ELR (cell line): ENCODE results near the gene KIF5A.
"Not testable (repeated sequence)": the region's sequence is repeated elsewhere in the genome, so short reads cannot be mapped to it uniquely, and the experiment has no call there.

Source experiments
- DNase-seq: peaks from one replicate; pipeline ENCODE4 v3.0.0-alpha.2; 2015; ENCODE audit warnings: low read depth

KIF5A gene

GRCh38 chr12:57584050-57584449 lies 34.2 kb downstream of the KIF5A start:
- DNase-seq = no peak

DNA sequence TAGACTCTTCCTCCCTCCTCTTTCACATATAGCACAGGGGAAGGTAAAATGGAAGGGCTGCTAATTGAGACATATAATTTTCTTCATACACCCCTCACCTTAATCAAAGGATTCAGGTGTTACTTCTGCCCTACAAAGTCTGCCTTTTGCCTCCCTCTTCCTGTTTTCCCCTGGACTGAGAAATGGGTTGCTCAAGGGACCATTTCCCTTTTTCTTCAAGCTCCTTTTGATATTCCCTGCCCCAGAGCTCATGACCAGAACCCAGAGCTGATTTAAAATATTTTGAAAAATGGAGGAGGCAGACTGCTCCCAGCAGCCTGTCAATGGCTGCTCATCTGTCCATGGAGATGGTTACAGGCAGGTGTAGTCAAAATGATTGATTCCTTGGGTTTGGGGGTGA lies 34.8 kb downstream of the KIF5A start:
- no peak for DNase-seq

DNA sequence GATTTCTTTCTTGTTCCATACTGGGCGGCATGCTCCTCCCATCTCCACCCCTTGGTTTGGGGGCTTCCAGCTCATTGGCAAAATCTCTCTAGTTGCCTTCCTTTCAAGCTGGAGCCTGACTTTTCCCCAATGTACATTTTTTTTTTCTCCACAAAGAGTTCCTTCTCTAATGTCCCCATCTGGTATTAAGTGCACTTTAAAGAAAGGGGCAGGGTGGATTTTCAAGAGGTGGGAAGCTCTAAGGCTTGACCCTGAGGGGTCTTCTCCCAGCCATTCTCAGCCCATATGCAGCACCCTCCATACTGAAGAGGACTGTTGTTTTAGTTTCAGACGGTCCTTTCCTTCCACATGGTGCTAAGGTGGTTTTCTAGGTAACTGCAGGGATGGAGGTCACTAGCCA lies 35.3 kb downstream of the KIF5A start:
- DNase-seq = no peak

DNA sequence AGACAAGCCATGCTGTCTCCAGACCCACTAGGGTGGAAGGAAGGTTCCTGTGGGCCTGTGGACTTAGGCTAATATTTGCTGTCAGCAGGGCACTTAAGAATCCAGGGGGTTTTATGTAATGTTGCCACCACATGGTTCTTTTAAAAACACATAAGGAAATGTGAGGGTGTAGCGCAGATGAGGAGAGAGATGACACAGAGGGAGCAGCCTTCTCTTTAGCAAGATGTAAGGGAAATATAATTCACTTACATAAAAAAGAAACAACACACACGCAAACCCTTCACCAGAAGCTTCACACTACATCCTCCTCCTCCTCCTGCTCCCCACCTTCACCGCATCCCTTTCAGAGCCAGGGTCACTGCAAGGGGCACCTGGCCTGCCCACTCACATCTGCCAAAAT lies 36.3 kb downstream of the KIF5A start:
- no peak for DNase-seq

DNA sequence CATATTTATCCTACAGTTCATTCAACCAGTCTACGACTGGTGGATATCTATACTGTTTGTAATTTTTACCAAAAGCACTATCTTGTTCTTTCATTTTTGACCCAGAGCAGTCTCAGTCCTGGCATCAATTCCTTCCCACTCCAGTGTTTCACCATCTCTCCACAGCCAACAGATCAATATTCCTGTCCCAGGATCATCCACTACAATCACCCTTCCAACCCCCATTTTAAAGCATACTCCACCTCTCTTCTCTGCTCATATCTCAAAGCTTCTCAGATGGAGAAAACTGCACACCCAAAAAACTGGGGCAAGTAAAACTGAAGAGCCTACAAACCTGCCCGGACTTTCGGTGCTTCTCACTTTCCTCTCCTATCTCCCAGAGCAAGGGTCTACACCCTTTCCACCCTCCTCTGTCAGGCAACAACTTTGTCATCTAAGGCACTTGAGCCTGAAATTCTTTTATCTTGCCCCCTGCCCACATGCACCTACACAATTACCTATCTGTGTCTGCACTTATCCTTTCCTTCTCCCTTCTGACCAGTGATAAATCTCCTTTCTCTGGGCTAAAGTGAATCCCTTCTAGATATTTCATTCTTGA lies 37.1 kb downstream of the KIF5A start:
- no peak for DNase-seq

- not testable (repeated sequence) for DNase-seq
Measured at GRCh38 chr12:57588951-57589610, 39.2 kb downstream of the KIF5A start.

DNA sequence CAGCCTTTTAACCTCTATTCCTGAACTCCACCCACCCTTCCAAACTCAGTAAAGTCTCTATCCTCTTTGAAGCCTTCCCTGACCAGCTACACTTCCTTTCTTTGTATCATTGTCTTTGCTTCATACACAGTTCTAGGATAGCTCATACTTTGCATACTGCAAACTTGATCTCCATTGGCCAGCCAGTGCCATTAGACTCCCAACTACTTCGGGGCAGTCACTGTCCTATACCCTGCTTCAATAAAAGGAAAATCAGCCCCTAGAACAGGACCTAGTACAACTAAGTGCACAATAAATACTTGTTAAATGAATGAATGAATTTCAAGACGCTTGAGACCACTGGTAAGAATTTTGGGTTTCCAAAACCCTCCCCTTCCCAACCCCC lies 40.6 kb downstream of the KIF5A start:
- DNase-seq = no peak

DNA sequence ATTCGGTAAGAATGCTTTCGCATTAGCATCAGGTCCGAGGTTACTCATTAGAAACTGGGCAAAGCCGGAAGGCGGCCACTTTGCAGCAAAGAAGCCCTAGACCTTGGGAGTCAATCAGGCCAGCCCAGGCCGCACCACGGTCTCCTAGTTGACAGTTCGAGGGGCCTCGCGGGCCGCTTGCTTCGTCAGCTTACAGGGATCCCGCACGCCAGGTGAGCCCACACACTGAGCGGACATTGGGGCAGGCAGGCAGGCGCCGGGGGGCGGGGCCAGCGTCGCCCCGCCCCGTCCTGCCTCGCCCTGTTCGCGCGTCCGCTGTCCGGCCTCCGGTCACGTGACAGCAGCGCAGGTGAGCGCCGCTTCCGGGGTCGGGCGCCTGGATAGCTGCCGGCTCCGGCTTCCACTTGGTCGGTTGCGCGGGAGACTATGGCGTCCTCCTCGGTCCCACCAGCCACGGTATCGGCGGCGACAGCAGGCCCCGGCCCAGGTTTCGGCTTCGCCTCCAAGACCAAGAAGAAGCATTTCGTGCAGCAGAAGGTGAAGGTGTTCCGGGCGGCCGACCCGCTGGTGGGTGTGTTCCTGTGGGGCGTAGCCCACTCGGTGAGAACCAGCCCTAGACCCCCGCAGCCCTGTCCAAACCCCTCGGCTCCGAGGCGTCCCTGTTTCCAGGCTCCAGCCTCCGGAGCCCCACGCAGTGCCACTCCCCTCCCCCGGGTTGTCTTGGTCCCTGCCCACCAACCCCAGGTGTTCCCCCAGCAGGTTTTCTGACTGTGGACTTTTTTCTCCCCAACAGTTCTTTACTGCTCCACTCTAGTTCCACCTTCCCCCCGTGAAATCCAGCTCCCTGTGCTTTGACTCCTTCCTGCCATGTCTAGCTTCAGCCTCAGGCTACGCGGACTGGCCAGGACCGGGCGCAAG lies 41.3 kb downstream of the KIF5A start, which contains the start of gene PIP4K2C:
Gene PIP4K2C, plus strand, starts transcription at position 329 of the 918 bp plus-strand sequence. Its CDS starts 98 bp downstream, at position 427.
- peak; percentile 73 for DNase-seq

DNA sequence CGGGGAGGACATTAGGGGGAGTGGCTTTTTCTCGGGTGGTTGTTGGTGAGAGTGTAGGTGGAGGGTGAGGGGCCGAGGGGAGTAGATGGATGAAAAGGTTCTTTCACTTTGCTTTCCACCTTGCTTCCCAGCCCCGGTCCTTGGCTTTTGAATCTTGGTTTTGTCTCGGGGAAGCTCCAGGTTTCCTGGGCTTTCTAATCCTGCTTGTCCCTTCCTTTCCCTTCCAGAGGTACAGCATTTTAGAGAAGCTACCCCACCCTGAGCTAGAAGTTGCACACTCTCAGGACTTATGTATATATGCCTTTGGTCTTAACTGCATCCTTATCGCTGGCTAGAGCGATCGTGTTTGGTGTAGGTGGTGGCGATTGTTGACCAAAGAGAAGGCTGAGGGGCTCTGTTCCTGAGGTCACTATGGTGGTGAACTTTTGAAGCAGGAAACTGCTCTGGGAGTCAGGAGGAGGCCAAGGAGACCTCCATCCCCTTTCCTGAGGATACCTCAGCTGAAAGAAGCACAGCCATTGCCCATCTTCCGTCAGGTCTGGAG lies 42.0 kb downstream of the KIF5A start:
- no peak for DNase-seq

GRCh38 chr12:57592551-57593165 lies 42.8 kb downstream of the KIF5A start:
- DNase-seq = peak; percentile 51

DNA sequence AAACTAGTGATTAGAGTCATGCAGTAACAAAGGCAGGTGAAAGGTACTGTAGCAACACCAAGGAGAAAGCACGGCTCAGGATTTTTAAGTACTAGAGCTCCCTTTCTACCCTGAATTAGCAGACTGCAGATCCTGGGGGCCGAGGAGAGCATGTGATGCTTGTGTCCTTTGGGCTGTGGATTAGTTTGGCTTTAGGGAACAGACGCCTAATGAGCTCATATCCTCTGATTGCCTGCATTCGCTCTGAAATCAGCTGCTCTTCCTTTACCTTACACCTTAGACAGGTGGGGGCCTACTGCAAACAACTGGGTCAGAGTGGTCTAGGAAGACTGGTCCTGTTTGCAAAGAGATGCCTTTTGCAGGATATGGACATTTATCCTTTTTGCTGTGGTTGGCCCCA lies 43.3 kb downstream of the KIF5A start:
- no peak for DNase-seq

DNA sequence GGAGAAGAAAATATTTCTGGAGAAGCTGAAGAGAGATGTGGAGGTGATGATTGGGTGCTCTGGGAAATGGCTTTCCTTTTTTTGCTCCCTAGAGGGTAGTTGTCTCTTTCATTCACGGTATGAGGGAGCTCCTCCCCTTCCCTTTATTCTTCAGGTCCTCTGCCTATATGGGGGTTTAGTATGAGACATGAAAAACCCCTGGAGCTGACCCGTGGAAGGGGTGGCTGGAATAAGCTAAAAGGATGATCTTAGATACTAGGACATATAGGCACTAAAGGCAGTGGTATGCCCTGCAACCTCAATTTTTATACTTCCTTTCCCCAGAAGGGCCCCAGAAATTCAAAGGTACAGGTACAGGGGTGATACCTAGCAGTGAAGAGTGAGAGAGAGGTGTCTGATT lies 50.6 kb downstream of the KIF5A start:
- DNase-seq = no peak

GRCh38 chr12:57602544-57602943 lies 52.7 kb downstream of the KIF5A start:
- no peak for DNase-seq

DNA sequence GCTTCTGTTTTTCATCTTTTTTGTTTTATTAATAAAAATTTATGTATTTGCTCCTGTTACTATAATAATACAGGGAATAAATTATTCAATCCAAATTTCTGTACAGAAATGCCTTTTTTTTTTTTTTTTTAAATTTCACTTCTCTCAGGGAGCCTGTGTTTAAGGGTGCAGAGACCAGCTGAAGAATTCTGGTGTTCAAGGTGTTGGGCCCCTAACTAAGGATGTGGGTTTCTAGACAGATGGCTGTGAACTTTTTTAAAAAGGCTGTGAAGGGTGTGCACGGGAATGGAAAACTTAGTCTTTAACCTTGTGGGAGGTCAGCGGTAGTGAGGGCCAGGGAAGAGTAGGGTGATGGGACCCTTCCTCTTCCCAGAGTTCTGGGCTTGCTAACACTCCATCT lies 53.5 kb downstream of the KIF5A start:
- no peak for DNase-seq

DNA sequence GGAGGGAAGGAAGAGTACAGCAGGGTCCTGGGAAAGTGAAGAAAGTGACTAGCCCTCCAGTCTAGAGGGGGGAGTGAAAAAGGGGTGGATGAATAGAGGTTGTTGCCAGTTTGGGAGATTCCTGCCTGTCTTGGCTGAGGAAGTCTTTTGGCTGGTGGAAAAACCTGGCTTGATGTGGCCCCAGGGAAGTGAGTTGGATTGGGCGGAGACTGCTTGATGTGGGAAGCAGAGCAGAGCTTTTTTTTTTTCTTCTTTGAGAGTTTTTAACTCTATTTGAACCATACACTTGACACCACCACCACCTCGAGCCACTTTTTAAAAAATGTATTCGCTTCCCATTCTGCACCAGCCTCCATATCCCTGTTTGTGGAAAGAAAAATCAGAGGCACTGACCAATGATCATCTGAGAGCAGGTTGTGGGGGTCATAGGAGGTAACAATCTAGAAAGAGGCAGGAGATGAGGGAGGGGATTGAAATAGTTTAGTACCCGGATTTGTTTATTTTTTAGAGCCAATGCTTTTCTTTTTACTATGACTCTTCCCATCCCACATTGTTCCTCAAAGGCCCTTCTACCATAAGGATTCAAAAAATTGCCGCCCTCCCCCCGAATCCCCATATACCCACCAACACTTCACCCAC lies 54.1 kb downstream of the KIF5A start:
- peak; percentile 57 for DNase-seq

DNA sequence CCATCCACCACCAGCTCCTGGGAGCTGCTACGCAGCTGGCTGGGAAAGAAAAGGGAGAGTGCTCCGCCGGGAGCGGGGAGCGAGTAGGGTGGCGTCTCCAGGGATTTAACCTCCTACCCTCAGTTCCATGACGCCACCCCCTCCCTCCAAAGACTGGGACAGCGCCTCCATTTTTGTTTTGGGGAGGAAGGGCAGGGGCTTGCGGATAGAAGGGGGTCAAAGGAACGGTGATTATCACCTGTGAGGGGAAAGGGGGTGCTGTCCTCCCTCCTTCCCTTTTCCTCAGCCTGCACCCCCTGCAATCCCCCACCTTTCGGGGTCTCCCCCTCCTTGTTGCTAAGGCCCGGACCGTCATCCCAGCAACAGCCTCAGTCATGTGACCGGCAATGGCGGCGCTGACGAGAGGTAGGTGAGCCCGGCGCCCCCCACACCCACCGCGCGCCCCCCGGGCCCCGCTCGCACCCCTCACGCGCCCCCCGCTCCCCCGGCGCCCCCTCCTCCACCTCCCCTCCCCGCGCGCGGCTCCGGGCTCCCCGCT lies 54.7 kb downstream of the KIF5A start, which contains the start of gene DTX3:
Gene DTX3, plus strand, starts transcription at position 371 of the 538 bp plus-strand sequence. CDS start 1,694 bp downstream, outside the sequence.
- peak; percentile 57 for DNase-seq

DNA sequence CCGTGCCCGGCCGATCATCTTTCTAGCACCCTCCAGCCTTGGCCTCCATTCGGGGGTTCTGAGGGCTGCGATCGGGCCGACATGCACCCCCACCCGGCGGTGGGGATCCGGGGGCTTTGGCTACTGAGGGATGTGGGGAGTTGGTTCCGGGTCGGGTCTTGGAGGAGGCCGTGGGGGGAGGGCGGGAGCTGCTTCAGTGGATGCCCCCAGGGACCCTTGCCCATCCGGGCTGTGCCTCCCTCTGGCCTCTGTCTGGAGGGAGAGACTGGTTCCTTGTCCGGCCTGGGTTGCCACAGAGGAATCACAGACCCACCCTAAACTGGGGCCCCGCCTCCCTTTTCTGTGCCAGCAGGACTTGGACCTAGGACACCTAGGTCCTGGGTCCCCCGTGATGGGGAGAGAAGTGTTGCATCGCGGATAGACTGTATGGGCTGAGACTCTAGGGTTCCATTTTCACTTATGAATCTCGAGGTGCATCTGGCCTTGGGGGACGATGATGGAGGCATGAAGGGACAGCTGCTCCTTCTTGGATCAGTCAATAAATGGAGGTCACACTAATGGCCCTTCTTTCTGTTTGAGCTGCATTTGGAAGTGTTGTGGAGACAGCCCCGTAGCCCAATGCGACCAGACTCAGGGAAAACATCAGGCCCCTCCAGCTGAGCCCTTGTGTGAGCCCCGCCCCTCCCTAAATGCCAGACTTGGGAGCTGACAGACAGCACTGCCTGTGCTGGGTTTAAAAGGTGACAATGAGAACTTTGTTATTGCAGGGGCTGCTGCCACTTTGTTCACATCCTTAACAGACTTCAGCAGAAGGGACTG lies 55.4 kb downstream of the KIF5A start:
- DNase-seq = peak; percentile 42

DNA sequence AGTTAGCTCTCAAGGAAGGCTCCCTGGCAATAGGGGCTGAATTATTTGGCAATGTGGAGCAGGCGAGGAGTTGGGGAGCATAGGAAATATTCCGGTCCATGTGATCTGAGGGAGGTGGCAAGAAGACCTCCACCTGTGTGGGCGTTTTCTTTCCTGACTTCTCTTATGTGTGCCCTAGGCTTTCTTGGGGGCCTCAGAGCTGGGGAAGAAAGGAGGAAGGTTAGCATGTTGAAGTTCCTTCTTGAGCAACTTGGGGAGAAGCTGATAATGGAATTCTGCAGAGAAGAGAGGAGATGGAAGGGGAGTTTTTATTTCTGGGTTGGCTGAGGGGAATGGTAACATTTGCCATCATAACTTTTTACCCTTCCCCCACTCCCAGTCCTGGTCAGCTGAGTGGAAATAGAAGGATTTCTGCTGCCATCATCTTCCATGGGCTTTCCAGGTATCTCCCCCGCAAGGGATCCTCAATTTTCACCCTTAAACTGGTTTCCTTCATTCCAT lies 56.0 kb downstream of the KIF5A start:
- no peak for DNase-seq

GRCh38 chr12:57606399-57606798 lies 56.6 kb downstream of the KIF5A start:
- no peak for DNase-seq

DNA sequence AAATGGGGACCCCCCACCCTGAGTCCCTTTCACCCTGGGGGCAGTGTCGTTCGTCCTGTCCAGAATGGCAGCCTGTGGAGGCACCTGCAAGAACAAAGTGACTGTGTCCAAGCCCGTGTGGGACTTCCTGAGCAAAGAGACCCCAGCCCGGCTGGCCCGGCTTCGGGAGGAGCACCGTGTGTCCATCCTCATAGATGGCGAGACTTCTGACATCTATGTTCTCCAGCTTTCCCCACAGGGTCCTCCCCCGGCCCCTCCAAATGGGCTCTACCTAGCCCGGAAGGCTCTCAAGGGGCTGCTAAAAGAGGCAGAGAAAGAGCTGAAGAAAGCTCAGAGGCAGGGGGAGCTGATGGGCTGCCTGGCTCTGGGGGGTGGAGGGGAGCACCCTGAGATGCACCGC lies 57.0 kb downstream of the KIF5A start:
- DNase-seq = no peak
